Measurements from ENCODE around the gene ING3. TPM values are rescaled to one million over a fixed set of nuclear protein-coding genes. Genes with fewer than 3 reads are reported as not detected.

ING3 gene
- total and polyA plus RNA-seq, 9 of the 15 experiments (the other 6 are each of a cell fraction or from before 2014, with no cell fraction given): 22.8 to 233 (median 50.4) TPM

- TF ChIP-seq ZBTB11 (CRISPR knock-in tag; IDR thresholded peaks at IDR 0.05) (0 out of 6 replicates have a peak, but pooled peaks of 1 of the 3 experiments have one; percentile 31), TRIM28 (IDR thresholded peaks at IDR 0.05) (no peak), BACH1 (tag; IDR thresholded peaks at IDR 0.05) (no peak), HMBOX1 (IDR thresholded peaks at IDR 0.05) (peak; percentile 83), ZNF639 (CRISPR knock-in tag; conservative IDR thresholded peaks at IDR 0.05 in 1 of 2, IDR thresholded peaks at IDR 0.05 in 1 of 2) (no peak), NR1H2 (CRISPR knock-in tag; IDR thresholded peaks at IDR 0.05) (no peak), KHSRP (IDR thresholded peaks at IDR 0.05) (no peak), ESRRA (IDR thresholded peaks at IDR 0.05; ENCODE audit: borderline replicate concordance, low read depth) (no peak), PHB2 (IDR thresholded peaks at IDR 0.05; ENCODE audit: low read depth) (no peak), ARNT (IDR thresholded peaks at IDR 0.05) (no peak), ZNF316 (IDR thresholded peaks at IDR 0.05) (no peak), L3MBTL2 (IDR thresholded peaks at IDR 0.05) (no peak), ZNF551 (CRISPR knock-in tag; IDR thresholded peaks at IDR 0.05) (no peak), SP2 (IDR thresholded peaks at IDR 0.05; ENCODE audit: extremely low read depth, low read depth, low read length, poor library complexity, severe bottlenecking) (no peak)
- TF ChIP-seq, protein P1, sequence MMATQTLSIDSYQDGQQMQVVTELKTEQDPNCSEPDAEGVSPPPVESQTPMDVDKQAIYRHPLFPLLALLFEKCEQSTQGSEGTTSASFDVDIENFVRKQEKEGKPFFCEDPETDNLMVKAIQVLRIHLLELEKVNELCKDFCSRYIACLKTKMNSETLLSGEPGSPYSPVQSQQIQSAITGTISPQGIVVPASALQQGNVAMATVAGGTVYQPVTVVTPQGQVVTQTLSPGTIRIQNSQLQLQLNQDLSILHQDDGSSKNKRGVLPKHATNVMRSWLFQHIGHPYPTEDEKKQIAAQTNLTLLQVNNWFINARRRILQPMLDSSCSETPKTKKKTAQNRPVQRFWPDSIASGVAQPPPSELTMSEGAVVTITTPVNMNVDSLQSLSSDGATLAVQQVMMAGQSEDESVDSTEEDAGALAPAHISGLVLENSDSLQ (IDR thresholded peaks at IDR 0.05): no peak
- TF ChIP-seq, protein P2, sequence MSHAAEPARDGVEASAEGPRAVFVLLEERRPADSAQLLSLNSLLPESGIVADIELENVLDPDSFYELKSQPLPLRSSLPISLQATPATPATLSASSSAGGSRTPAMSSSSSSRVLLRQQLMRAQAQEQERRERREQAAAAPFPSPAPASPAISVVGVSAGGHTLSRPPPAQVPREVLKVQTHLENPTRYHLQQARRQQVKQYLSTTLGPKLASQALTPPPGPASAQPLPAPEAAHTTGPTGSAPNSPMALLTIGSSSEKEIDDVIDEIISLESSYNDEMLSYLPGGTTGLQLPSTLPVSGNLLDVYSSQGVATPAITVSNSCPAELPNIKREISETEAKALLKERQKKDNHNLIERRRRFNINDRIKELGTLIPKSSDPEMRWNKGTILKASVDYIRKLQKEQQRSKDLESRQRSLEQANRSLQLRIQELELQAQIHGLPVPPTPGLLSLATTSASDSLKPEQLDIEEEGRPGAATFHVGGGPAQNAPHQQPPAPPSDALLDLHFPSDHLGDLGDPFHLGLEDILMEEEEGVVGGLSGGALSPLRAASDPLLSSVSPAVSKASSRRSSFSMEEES (CRISPR knock-in tag; IDR thresholded peaks at IDR 0.05): no peak
- TF ChIP-seq, protein P3, sequence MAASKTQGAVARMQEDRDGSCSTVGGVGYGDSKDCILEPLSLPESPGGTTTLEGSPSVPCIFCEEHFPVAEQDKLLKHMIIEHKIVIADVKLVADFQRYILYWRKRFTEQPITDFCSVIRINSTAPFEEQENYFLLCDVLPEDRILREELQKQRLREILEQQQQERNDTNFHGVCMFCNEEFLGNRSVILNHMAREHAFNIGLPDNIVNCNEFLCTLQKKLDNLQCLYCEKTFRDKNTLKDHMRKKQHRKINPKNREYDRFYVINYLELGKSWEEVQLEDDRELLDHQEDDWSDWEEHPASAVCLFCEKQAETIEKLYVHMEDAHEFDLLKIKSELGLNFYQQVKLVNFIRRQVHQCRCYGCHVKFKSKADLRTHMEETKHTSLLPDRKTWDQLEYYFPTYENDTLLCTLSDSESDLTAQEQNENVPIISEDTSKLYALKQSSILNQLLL (CRISPR knock-in tag; IDR thresholded peaks at IDR 0.05; ENCODE audit: borderline replicate concordance): no peak
These were observed 68.4 kb downstream of the ING3 start (continued) for GRCh38 chr7:121019018-121019417.
